Hepatocyte (in vitro differentiated cells): ENCODE data around the gene BCL2A1. TPM values are rescaled to one million over a fixed set of nuclear protein-coding genes. Genes with fewer than 3 reads are reported as not detected.

Source experiments
- DNase-seq: peaks from one replicate; pipeline ENCODE4 v3.0.0-alpha.2; 2016; ENCODE audit warnings: low spot score
- H2AFZ ChIP-seq: fragments of 200-600 bp; sonication (generic); 2 replicates; pipeline ENCODE4 v1.6.0; 2016; ENCODE audit warnings: antibody characterized with exemption, mild to moderate bottlenecking
- H3K27ac ChIP-seq: fragments of 200-600 bp; sonication (generic); 2 replicates; pipeline ENCODE4 v1.5.1; 2016; ENCODE audit warnings: mild to moderate bottlenecking
- H3K27me3 ChIP-seq: fragments of 200-600 bp; sonication (generic); 2 replicates; pipeline ENCODE4 v1.6.1; 2016
- H3K36me3 ChIP-seq: fragments of 200-600 bp; sonication (generic); replicated peaks from 2 replicates; pipeline ENCODE4 v1.5.1; 2016; ENCODE audit warnings: low read depth; ENCODE audit not compliant: insufficient read depth
- H3K4me1 ChIP-seq: fragments of 200-600 bp; sonication (generic); 2 replicates; pipeline ENCODE4 v1.5.1; 2016; ENCODE audit warnings: mild to moderate bottlenecking, moderate library complexity; ENCODE audit not compliant: insufficient read depth
- H3K4me2 ChIP-seq: fragments of 200-600 bp; sonication (generic); 2 replicates; pipeline ENCODE4 v1.6.0; 2016
- H3K4me3 ChIP-seq: fragments of 200-600 bp; sonication (generic); 2 replicates; pipeline ENCODE4 v1.5.1; 2016; ENCODE audit warnings: mild to moderate bottlenecking
- H3K79me2 ChIP-seq: fragments of 200-600 bp; sonication (generic); 2 replicates; pipeline ENCODE4 v1.6.0; 2017; ENCODE audit warnings: mild to moderate bottlenecking
- H3K9me2 ChIP-seq: fragments of 200-600 bp; sonication (generic); replicated peaks from 2 replicates; pipeline ENCODE4 v1.6.0; 2017; ENCODE audit warnings: mild to moderate bottlenecking; ENCODE audit not compliant: insufficient read depth
- H3K9me3 ChIP-seq: fragments of 200-600 bp; sonication (generic); 2 replicates; pipeline ENCODE4 v1.5.1; 2016; ENCODE audit warnings: low read depth, mild to moderate bottlenecking
- H4K20me1 ChIP-seq: fragments of 200-600 bp; sonication (generic); 2 replicates; pipeline ENCODE4 v1.6.0; 2016; ENCODE audit warnings: mild to moderate bottlenecking; ENCODE audit not compliant: insufficient read depth, poor library complexity, severe bottlenecking
- CTCF ChIP-seq: fragments of 200-600 bp; sonication (generic); IDR thresholded peaks from 2 replicates; pipeline ENCODE4 v1.5.1; 2016; ENCODE audit warnings: antibody characterized with exemption, mild to moderate bottlenecking; ENCODE audit not compliant: poor library complexity
- EZH2 ChIP-seq: fragments of 200-600 bp; sonication (generic); IDR thresholded peaks from 2 replicates; pipeline ENCODE4 v1.6.1; 2016; ENCODE audit warnings: antibody characterized with exemption, mild to moderate bottlenecking, borderline replicate concordance
- EZH2phosphoT487 ChIP-seq: fragments of 200-600 bp; sonication (generic); IDR thresholded peaks from one replicate; pipeline ENCODE4 v1.6.1; 2018; ENCODE audit warnings: antibody characterized with exemption, mild to moderate bottlenecking, low read depth, moderate library complexity; ENCODE audit not compliant: unreplicated experiment, severe bottlenecking
- WGBS: methylation state at CpG from one replicate; pipeline ENCODE4 v1.1.6; 2016; ENCODE audit warnings: low lambda C conversion rate; ENCODE audit errors: missing lambda C conversion rate; 5-methylcytosine and 5-hydroxymethylcytosine counted together
- polyA plus RNA-seq: library from polyadenylated mRNA; unstranded; fragments of >200 nt; fragmentation: Nextera tagmentation; extraction: Ambion mirVana; gene quantifications from 2 replicates; pipeline ENCODE4 v1.2.1, GENCODE V29; 2016
- total RNA-seq: library from RNA; depleted of rRNA; stranded (reverse); fragments of >200 nt; gene quantifications from 2 replicates; pipeline ENCODE4 v1.2.3, GENCODE V29; 2014

BCL2A1 gene
- total and polyA plus RNA-seq, 2 experiments from 2014 or later: 9.9 to 11.1 TPM

GRCh38 chr15:79987569-79987955 lies 16.6 kb upstream of the BCL2A1 start:
- H3K9me2 ChIP-seq: no peaks in the 10 kb centered on the region
- H3K27ac ChIP-seq: peak overlapping the region; percentile 68
- no peaks in the 10 kb centered on the region for H4K20me1 ChIP-seq
- peak; percentile 54 for DNase-seq
- no peak for TF ChIP-seq EZH2
- 75% methylated on average over 7 of the region's 7 CpGs for WGBS
- H3K27me3 ChIP-seq: no peaks in the 10 kb centered on the region
- H3K4me1 ChIP-seq: peaks cover 4% of the 10 kb centered on the region
- no peaks in the 10 kb centered on the region for H3K9me3 ChIP-seq
- H3K4me2 ChIP-seq: no peak overlapping the region
- no peaks in the 10 kb centered on the region for H3K79me2 ChIP-seq
- no peak overlapping the region for H3K4me3 ChIP-seq
- no peak overlapping the region for H2AFZ ChIP-seq
- no peaks in the 10 kb centered on the region for H3K36me3 ChIP-seq

GRCh38 chr15:79981831-79982455 lies 10.9 kb upstream of the BCL2A1 start:
- Histone ChIP-seq H3K27ac (no peak overlapping the region), H3K4me3 (no peak overlapping the region), H3K79me2 (no peaks in the 10 kb centered on the region), H4K20me1 (no peaks in the 10 kb centered on the region), H3K4me1 (peaks cover 15% of the 10 kb centered on the region), H3K9me3 (no peaks in the 10 kb centered on the region), H3K4me2 (no peak overlapping the region), H3K9me2 (no peaks in the 10 kb centered on the region), H2AFZ (no peak overlapping the region), H3K27me3 (no peaks in the 10 kb centered on the region), H3K36me3 (no peaks in the 10 kb centered on the region)
- no peak for DNase-seq
- WGBS: 74% methylated on average over 7 of the region's 7 CpGs
- TF ChIP-seq EZH2phosphoT487 (no peak), CTCF (no peak), EZH2 (no peak)

GRCh38 chr15:79978655-79979514 lies 7.9 kb upstream of the BCL2A1 start:
- no peaks in the 10 kb centered on the region for H4K20me1 ChIP-seq
- no peak overlapping the region for H2AFZ ChIP-seq
- no peak overlapping the region for H3K4me3 ChIP-seq
- peak overlapping the region; percentile 44 for H3K4me2 ChIP-seq
- H3K36me3 ChIP-seq: no peaks in the 10 kb centered on the region
- peak; percentile 48 for DNase-seq
- H3K79me2 ChIP-seq: no peaks in the 10 kb centered on the region
- peaks cover 15% of the 10 kb centered on the region for H3K4me1 ChIP-seq
- no peaks in the 10 kb centered on the region for H3K9me3 ChIP-seq
- WGBS: 77% methylated on average over 5 of the region's 5 CpGs
- no peaks in the 10 kb centered on the region for H3K9me2 ChIP-seq
- H3K27me3 ChIP-seq: no peaks in the 10 kb centered on the region
- peak overlapping the region; percentile 92 for H3K27ac ChIP-seq
- TF ChIP-seq EZH2phosphoT487: no peak
- no peak for TF ChIP-seq EZH2
- TF ChIP-seq CTCF: no peak

GRCh38 chr15:79978260-79978654 lies 7.3 kb upstream of the BCL2A1 start:
- no peak for TF ChIP-seq CTCF
- TF ChIP-seq EZH2phosphoT487: no peak
- no peak for TF ChIP-seq EZH2
- H3K9me2 ChIP-seq: no peaks in the 10 kb centered on the region
- no peaks in the 10 kb centered on the region for H4K20me1 ChIP-seq
- H3K4me2 ChIP-seq: peak overlapping the region; percentile 33
- H2AFZ ChIP-seq: no peak overlapping the region
- DNase-seq: no peak
- no peak overlapping the region for H3K4me3 ChIP-seq
- H3K4me1 ChIP-seq: peaks cover 15% of the 10 kb centered on the region
- H3K79me2 ChIP-seq: no peaks in the 10 kb centered on the region
- H3K36me3 ChIP-seq: no peaks in the 10 kb centered on the region
- WGBS: 83% methylated on average over 6 of the region's 6 CpGs
- H3K27me3 ChIP-seq: no peaks in the 10 kb centered on the region
- H3K27ac ChIP-seq: peak overlapping the region; percentile 92
- H3K9me3 ChIP-seq: no peaks in the 10 kb centered on the region
